Transverse colon (tissue), 4 donors: ENCODE measurements around the gene RPS14. TPM values are rescaled to one million over a fixed set of nuclear protein-coding genes. Genes with fewer than 3 reads are reported as not detected.

Experiments used
- DNase-seq: peaks from one replicate; pipeline ENCODE4 v3.0.0-alpha.2; 2019
- H3K27ac ChIP-seq, 4 donors: fragments of 200-600 bp; sonication (generic); 2 replicates each; pipeline ENCODE4 v1.5.1; 2016 to 2018; ENCODE audit warnings: inconsistent platforms in 4 of 4
- H3K27me3 ChIP-seq: fragments of 200-600 bp; sonication (generic); 2 replicates; pipeline ENCODE4 v1.5.1; 2017; ENCODE audit warnings: inconsistent platforms
- H3K36me3 ChIP-seq, 4 donors: fragments of 200-600 bp; sonication (generic); 2 replicates each; pipeline ENCODE4 v1.5.1; 2017 to 2019; ENCODE audit warnings: inconsistent platforms in 4 of 4
- H3K4me1 ChIP-seq, 4 donors: fragments of 200-600 bp; sonication (generic); 2 replicates each; pipeline ENCODE4 v1.5.1; 2017 to 2020; ENCODE audit warnings: inconsistent platforms in 4 of 4
- H3K4me3 ChIP-seq, 4 donors: fragments of 200-600 bp; sonication (generic); 1 replicate in 1 of 4; 2 replicates in 3 of 4; pipeline versions ENCODE4 v1.5.1 to v1.6.1; 2017 to 2019; ENCODE audit warnings: inconsistent platforms in 4 of 4
- H3K9me3 ChIP-seq, 2 donors: fragments of 200-600 bp; sonication (generic); 2 replicates each; pipeline ENCODE4 v1.5.1; 2017 to 2019; ENCODE audit warnings: inconsistent platforms in 2 of 2
- CTCF ChIP-seq, 5 experiments: fragments of 200-600 bp in 3 of 5; fragments of 450-650 bp in 2 of 5; sonication (generic) in 3 of 5; IDR thresholded peaks; 1 replicate in 2 of 5; 2 replicates in 3 of 5; pipeline ENCODE4 v1.5.1; 2016 to 2017; ENCODE audit warnings: antibody characterized with exemption in 5 of 5, inconsistent platforms in 3 of 5, mild to moderate bottlenecking in 2 of 5, moderate library complexity in 1 of 5
- EP300 ChIP-seq: sonication (generic); formaldehyde crosslinking; IDR thresholded peaks from one replicate; pipeline ENCODE4 v1.6.1; 2017; ENCODE audit warnings: antibody characterized with exemption, low read depth
- POLR2A ChIP-seq: fragments of 450-650 bp; IDR thresholded peaks from one replicate; pipeline ENCODE4 v1.6.1; 2016; ENCODE audit warnings: antibody characterized with exemption, mild to moderate bottlenecking, moderate library complexity
- POLR2AphosphoS5 ChIP-seq, 3 donors: sonication (generic); formaldehyde crosslinking; IDR thresholded peaks; one replicate each; pipeline ENCODE4 v1.6.1; 2016; ENCODE audit warnings: antibody characterized with exemption in 3 of 3
- WGBS, 2 donors: methylation state at CpG; one replicate each; pipeline ENCODE4 v1.1.5; 2018; ENCODE audit warnings: low coverage in 1 of 2; 5-methylcytosine and 5-hydroxymethylcytosine counted together
- in situ Hi-C, 4 donors: fragments of 200-750 bp; cut with MboI; loops; one replicate each; pipeline versions ENCODE4 v1.15.0 to v1.15.1; 2017; ENCODE audit warnings: low sequenced_read_pairs in 3 of 4, low pct_ligation_motif_present in 1 of 4, low pct_unique_long_range_greater_than_20kb in 1 of 4
- intact Hi-C: fragments of 100-400 bp; cut with DNase I; formaldehyde crosslinking; loops from one replicate; pipeline ENCODE4 v1.15.1; 2023; ENCODE audit warnings: low total_unique reads
- total RNA-seq, 4 donors: library from RNA; depleted of rRNA; stranded (reverse); fragments of >200 nt; gene quantifications; one replicate each; pipeline ENCODE4 v1.1.0, GENCODE V29; 2016

The RPS14 gene
- total RNA-seq, 4 donors from 2014 or later = 1,179 to 2,387 (median 1,878) TPM

DNA sequence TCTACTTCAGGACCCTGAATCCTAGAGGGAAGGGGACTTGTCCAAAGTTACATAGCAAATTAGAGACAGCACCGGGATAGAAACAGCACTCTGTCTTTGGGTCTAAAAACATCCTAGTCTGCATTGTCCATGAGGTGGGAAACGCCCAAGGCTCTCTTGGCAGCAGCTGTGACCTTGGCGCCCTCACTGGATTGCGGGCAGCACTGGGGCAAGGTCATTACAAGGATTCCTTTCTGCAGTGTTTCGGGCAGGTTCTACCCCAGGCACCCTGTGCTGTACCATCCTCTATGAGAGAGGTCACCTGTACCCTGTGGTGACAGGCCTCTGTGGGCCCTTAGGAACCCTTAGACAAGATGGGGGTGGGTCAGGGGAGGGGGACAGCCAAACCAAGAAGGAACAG lies 45.4 kb downstream of the RPS14 start:
- DNase-seq = no peak
- H3K27ac ChIP-seq = no peak overlapping the region
- no peak for TF ChIP-seq EP300
- H3K36me3 ChIP-seq = peaks cover 0 to 5% (median 0%) of the 10 kb centered on the region in 4 donors
- H3K27me3 ChIP-seq = no peaks in the 10 kb centered on the region
- H3K4me3 ChIP-seq = no peak overlapping the region
- H3K9me3 ChIP-seq = no peaks in the 10 kb centered on the region
- H3K4me1 ChIP-seq = no peaks in the 10 kb centered on the region
- in situ Hi-C loops = no loop called here
- intact Hi-C loops = no loop called here
- WGBS, 2 donors = 86% methylated on average over 4 of the region's 5 CpGs; no CpG with 5 or more reads in 1 of the 2 donors

DNA sequence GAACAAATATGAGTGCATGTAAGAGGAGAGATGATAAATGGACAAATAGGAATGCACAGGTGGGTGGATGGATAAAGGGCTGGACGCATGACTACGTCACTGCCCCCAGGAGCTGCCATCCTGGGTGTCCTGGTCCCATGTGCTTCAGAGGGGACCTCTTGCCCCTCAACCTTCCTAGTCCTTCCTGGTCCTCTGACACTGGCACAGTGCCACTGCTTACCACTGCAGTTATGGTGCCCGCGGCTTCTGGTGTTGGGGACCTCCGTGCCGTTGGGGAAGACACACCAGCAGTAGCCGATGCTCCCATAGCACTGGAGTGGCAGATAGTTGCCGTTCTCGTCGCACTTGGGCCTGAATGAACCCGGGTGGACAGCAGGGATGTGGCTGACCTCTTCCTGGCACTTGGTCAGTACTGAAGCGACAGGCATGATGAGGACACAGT lies 46.6 kb downstream of the RPS14 start:
- TF ChIP-seq POLR2AphosphoS5 (IDR thresholded peaks at IDR 0.05) = no peak
- TF ChIP-seq CTCF (IDR thresholded peaks at IDR 0.05) = no peak
- TF ChIP-seq POLR2A = no peak
- no peak for TF ChIP-seq EP300
- H3K4me1 ChIP-seq = no peaks in the 10 kb centered on the region
- WGBS, 2 donors = 90 to 100% methylated on average over 2 to 12 of the region's 12 CpGs
- peaks cover 0 to 5% (median 0%) of the 10 kb centered on the region in 4 donors for H3K36me3 ChIP-seq
- no peak overlapping the region for H3K4me3 ChIP-seq
- no peak overlapping the region for H3K27ac ChIP-seq
- no peak for DNase-seq
- H3K9me3 ChIP-seq = no peaks in the 10 kb centered on the region
- no peaks in the 10 kb centered on the region for H3K27me3 ChIP-seq
- in situ Hi-C loops = no loop called here
- intact Hi-C loops = no loop called here

GRCh38 chr5:150402229-150402773 lies 47.2 kb downstream of the RPS14 start:
- peaks cover 0 to 5% (median 0%) of the 10 kb centered on the region in 4 donors for H3K36me3 ChIP-seq
- no peak for TF ChIP-seq CTCF (IDR thresholded peaks at IDR 0.05)
- no peaks in the 10 kb centered on the region for H3K27me3 ChIP-seq
- no peaks in the 10 kb centered on the region for H3K9me3 ChIP-seq
- intact Hi-C loops (no loop called here), in situ Hi-C loops (no loop called here)
- H3K4me3 ChIP-seq = no peak overlapping the region
- no peak overlapping the region for H3K27ac ChIP-seq
- 81% methylated on average over 4 of the region's 4 CpGs; no CpG with 5 or more reads in 1 of the 2 donors for WGBS, 2 donors
- no peak for DNase-seq
- H3K4me1 ChIP-seq = no peaks in the 10 kb centered on the region

- no peak overlapping the region for H3K27ac ChIP-seq
- peaks cover 0 to 7% (median 0%) of the 10 kb centered on the region in 4 donors for H3K36me3 ChIP-seq
- H3K4me1 ChIP-seq = no peaks in the 10 kb centered on the region
- TF ChIP-seq POLR2A = no peak
- in situ Hi-C loops = no loop called here
- intact Hi-C loops = no loop called here
- no peak for DNase-seq
- 74 to 77% methylated on average over 4 to 11 of the region's 11 CpGs for WGBS, 2 donors
- H3K4me3 ChIP-seq = no peak overlapping the region
- H3K9me3 ChIP-seq = no peaks in the 10 kb centered on the region
- H3K27me3 ChIP-seq = no peaks in the 10 kb centered on the region
These were observed 47.9 kb downstream of the RPS14 start for GRCh38 chr5:150401376-150402228.

- no peak for DNase-seq
- intact Hi-C loops (no loop called here), in situ Hi-C loops (no loop called here)
- Histone ChIP-seq H3K9me3 (no peaks in the 10 kb centered on the region), H3K27ac (no peak overlapping the region), H3K4me1 (no peaks in the 10 kb centered on the region), H3K27me3 (no peaks in the 10 kb centered on the region), H3K36me3 (peaks cover 0 to 13% (median 0%) of the 10 kb centered on the region in 4 donors), H3K4me3 (no peak overlapping the region)
- 66% methylated on average over 3 of the region's 3 CpGs; no CpG with 5 or more reads in 1 of the 2 donors for WGBS, 2 donors
- no peak for TF ChIP-seq POLR2AphosphoS5 (IDR thresholded peaks at IDR 0.05)
- no peak for TF ChIP-seq POLR2A
- no peak for TF ChIP-seq CTCF (IDR thresholded peaks at IDR 0.05)
- no peak for TF ChIP-seq EP300
These were observed 48.5 kb downstream of the RPS14 start for GRCh38 chr5:150401076-150401375.
